Activated CD8-positive, alpha-beta memory T cell treated with anti-CD3 and anti-CD28 coated beads for 24 hours (primary cell): ENCODE results near the gene SPSB3.
"Not testable (repeated sequence)": the region's sequence is repeated elsewhere in the genome, so short reads cannot be mapped to it uniquely, and the experiment has no call there.

Experiments
- DNase-seq: peaks from one replicate; pipeline ENCODE4 v3.0.0-alpha.2; 2020

Gene SPSB3

DNA sequence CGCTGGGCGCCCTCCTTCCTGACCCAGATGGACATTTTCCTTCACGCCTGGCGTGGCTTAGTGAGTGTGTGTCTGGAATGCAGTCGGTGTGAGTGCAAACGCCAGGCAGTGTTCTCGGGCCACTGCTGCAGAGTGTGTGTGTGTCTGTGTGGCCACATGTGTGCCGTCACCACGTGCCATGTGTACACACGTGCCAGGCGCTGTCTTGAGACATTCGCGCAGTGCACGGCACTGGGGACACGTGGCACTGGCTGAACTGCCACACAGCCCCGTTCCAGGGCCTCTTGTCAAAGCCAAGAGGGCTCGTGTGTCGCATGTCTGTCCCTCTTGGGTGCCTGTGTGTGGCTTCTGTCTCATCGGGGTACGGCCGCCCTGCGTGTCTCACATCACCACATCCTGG, 47.6 kb downstream of the SPSB3 start:
- no peak for DNase-seq

DNA sequence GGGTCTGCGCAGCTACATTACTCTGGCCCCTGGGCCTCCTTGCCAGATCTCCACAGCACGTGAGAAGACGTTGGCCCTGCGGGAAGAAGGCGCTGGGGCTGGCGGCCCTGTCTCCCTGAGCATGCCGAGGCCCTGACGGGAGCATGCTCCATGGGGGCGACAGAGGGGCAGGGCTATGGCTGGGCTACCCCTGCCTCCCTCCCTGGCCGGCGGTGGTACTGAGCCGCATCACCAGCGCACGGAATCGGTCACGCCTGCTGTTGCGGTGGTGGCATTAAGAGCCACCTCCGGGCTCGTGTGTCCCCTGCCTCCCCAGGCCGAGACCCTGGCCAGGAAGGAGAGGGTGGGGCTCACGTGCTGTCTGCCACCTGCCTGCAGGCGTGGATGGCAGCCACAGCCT, 48.2 kb downstream of the SPSB3 start:
- no peak for DNase-seq

DNA sequence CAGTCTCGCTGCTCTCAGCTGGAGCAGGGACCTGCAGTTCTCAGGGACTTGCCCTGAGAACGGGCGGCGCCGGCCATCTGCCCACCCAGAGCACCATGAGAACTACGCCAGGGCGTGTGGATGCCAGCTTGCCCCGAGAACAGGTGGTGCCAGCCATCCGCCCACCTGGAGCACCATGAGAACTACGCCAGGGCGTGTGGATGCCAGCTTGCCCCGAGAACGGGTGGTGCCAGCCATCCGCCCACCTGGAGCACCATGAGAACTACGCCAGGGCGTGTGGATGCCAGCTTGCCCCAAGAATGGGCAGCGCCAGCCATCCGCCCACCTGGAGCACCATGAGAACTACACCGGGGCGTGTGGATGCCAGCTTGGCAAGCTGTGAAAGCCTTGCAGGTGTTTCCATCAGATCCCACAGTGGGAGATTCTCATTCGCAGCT, 49.8 kb downstream of the SPSB3 start:
- not testable (repeated sequence) for DNase-seq

DNA sequence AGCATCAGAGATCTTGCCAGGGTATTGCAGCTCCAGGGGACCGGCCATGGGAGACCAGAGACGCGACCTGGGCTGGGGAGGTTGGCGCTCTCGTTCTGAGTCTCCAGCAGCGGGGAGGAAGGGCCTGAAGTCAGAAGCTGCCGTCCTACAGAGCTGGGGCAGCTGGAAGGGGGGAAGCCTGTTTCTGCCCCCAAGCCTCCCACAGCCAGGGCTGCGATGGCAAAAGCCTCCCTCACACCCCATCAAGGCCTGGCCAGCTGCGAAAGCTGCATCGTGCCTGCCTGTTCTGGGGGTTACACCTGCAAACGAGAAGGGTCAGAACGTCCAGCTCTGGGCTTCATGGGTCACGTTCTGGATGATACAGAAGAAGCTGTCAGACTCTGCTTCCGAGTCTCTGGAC, 50.3 kb downstream of the SPSB3 start:
- no peak for DNase-seq

DNA sequence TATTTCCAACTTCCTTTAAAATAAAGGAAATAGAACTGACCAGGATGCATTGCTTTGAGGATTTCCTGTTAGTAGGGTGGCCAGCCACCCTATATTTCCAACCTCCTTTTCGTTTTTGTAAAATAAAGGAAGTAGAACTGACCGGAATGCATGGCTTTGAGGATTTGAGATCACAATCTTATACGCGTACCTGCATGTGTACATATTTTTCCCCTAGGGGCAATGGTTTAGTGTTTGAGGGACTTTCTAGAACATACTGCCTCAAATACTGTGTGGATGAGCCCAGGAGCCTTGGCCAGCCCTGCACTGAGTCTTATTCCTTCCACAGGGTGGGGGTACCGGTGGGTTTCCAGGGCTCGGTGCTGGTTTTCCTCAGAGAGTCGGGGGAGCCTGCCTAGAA, 50.8 kb downstream of the SPSB3 start:
- no peak for DNase-seq

DNA sequence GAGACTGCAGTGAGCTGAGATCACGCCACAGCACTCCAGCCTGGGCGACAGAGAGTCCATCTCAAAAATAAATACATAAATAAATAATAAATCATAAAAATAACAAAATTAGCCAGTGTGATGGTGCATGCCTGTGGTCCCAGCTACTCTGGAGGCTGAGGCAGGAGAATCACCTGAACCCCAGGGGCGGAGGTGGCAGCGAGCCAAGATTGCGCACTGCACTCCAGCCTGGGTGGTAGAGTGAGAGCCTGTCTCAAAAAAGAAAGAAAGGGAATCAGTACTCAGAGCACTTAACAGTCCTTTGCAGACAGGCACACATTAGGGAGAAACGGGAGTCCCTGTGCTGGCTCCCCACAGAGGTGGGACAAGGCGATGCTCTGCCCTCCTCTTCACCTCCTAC, 51.3 kb downstream of the SPSB3 start:
- no peak for DNase-seq

DNA sequence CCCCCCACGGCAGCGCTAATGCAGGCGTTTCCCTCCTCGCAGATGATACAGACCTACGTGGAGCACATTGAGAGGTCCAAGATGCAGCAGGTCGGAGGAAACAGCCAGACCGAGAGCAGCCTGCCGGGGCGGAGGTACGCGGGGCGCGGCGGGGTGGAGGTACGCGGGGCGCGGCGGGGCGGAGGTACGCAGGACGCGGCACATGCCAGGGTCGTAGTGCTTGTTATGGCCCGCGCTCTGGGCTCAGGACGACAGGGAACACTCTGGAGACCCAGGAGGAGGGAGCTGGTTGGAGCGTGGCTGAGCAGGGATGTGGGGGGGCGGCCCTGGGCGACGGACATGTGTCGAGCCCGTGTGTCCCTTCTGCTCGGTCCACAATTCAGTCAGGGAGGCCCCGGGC, 52.9 kb downstream of the SPSB3 start:
- no peak for DNase-seq

DNA sequence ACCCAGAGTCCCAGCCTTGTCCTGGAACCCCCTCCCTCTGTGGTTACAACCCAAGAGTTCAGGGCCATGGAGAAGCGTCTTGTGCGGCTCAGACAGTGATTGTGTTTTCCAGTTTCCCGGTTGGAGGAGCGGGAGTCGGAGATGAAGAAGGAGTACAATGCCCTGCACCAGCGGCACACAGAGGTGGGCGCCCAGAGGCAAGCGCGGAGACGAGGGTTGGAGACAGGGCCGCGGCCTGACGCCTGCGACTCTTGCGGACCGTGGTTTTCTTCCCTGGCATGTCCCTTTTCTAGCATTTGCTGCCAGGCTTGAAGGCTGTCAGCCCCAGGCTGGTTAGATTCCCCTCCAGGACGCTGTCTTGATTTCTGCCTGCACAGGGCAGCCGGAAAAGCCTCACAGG, 53.3 kb downstream of the SPSB3 start:
- no peak for DNase-seq

DNA sequence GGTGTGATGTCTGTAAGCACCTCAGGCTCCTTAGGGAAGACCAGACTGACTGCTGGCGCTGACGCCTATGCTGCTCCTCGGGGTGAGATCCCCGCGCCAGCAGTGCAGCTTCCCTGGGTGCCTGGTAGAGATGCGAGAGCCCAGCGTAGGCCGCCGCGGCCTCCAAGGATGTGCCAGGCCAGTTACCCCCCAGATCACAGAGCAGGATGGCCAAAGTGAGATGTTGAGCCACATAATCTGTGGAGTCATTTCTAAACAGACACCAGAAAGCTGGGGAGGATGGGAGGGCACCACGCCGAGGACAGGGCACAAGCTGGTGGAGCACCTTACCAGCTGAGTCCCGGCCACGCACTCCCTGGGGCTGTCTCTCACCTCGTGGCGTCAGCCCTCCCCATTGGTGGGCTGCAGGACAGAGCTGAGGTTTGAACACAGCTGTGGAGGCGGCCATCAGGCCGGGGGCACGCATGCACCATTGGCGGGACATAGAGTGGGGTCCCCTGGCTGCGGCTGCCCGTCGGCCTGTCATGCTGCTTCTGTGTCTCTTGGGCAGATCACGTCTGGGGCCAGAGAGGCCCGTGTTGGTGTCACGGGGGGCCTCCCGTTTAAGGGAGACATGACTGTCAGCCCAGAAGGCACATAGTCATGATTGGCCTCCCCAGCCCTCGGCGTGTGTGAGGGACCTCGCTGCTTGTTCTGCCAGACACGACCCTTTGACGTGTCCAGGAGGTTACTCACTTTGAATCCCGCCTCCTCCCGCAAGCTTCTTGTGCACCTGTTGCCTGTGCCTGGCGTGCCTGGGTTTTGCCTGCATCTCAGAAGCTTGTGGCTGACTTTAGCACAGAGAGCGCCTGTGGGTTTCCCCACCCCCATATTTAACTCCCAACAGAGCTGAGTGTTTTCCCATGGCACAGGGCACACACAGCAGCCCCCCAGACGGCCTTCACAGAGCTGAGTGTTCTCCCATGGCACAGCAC, 54.4 kb downstream of the SPSB3 start:
- DNase-seq, result no peak
